IMR-90 (cell line): ENCODE results near the gene CD300LG. TPM values are rescaled to one million over a fixed set of nuclear protein-coding genes. Genes with fewer than 3 reads are reported as not detected.

Experiments used
- ATAC-seq: fragments of 200-7000 bp; cut with Tn5 transposase; 2 replicates; pipeline ENCODE4 v1.9.1; 2020; ENCODE audit warnings: low read depth, mild to moderate bottlenecking, moderate library complexity
- BruUV-seq: library from RNA; stranded (reverse); fragments of 400-500 nt; replicated peaks from 2 replicates; lab custom pipeline; 2021; lab: Mats Ljungman, UMichigan
- CTCF ChIA-PET: fragments of 300-600 bp; formaldehyde crosslinking; extraction: SDS; loops from one replicate; lab custom pipeline; 2021; ENCODE audit warnings: antibody characterized with exemption; lab: Yijun Ruan, JAX
- POLR2A ChIA-PET: fragments of 300-600 bp; sonication (Branson Sonifier 250); formaldehyde crosslinking; loops from one replicate; lab custom pipeline; 2022; ENCODE audit warnings: antibody characterized with exemption; ENCODE audit not compliant: unreplicated experiment; lab: Charles Lee
- DNase-seq: peaks from one replicate; pipeline ENCODE4 v3.0.0; 2013
- H2AFZ ChIP-seq: replicated peaks from 2 replicates; pipeline ENCODE3; 2013; ENCODE audit warnings: low read length, mild to moderate bottlenecking; ENCODE audit not compliant: poor library complexity
- H2AK5ac ChIP-seq: 2 replicates; pipeline ENCODE4 v1.6.1; 2013; ENCODE audit warnings: low read depth, low read length, inconsistent platforms
- H2AK9ac ChIP-seq: replicated peaks from 2 replicates; pipeline ENCODE3; 2013; ENCODE audit warnings: mild to moderate bottlenecking, low read depth, low read length, moderate library complexity; ENCODE audit not compliant: poor library complexity
- H2BK120ac ChIP-seq: 2 replicates; pipeline ENCODE4 v1.6.1; 2013; ENCODE audit warnings: low read depth, low read length, inconsistent platforms
- H2BK15ac ChIP-seq: 3 replicates; pipeline ENCODE4 v1.6.1; 2013; ENCODE audit warnings: low read depth, low read length, inconsistent platforms
- H2BK20ac ChIP-seq: 2 replicates; pipeline ENCODE4 v1.6.1; 2013; ENCODE audit warnings: low read depth, mild to moderate bottlenecking, inconsistent platforms, low read length, moderate library complexity
- H2BK5ac ChIP-seq: 2 replicates; pipeline ENCODE4 v1.6.1; 2013; ENCODE audit warnings: mild to moderate bottlenecking, low read depth, low read length, inconsistent platforms; ENCODE audit not compliant: poor library complexity, severe bottlenecking
- H3K14ac ChIP-seq: replicated peaks from 2 replicates; pipeline ENCODE4 v1.6.1; 2013; ENCODE audit warnings: low read depth, low read length, inconsistent platforms
- H3K18ac ChIP-seq: 2 replicates; pipeline ENCODE4 v1.6.1; 2013; ENCODE audit warnings: low read depth, low read length, control low read depth
- H3K23ac ChIP-seq: 2 replicates; pipeline ENCODE4 v1.6.1; 2013; ENCODE audit warnings: low read depth, low read length, inconsistent platforms
- H3K27ac ChIP-seq: 2 replicates; pipeline ENCODE4 v1.5.1; 2013; ENCODE audit warnings: mild to moderate bottlenecking, control low read depth, low read length; ENCODE audit not compliant: insufficient read depth
- H3K27me3 ChIP-seq: 2 replicates; pipeline ENCODE4 v1.6.1; 2013; ENCODE audit warnings: low read length; ENCODE audit not compliant: control insufficient read depth, insufficient read depth
- H3K36me3 ChIP-seq: 2 replicates; pipeline ENCODE4 v1.6.1; 2013; ENCODE audit warnings: low read length, mixed read lengths; ENCODE audit not compliant: control insufficient read depth, insufficient read depth
- H3K4ac ChIP-seq: 2 replicates; pipeline ENCODE4 v1.6.1; 2013; ENCODE audit warnings: low read depth, low read length, inconsistent platforms
- H3K4me1 ChIP-seq: 2 replicates; pipeline ENCODE4 v1.6.1; 2013; ENCODE audit warnings: low read length, mixed read lengths; ENCODE audit not compliant: control insufficient read depth, insufficient read depth
- H3K4me2 ChIP-seq: 2 replicates; pipeline ENCODE4 v1.6.1; 2013; ENCODE audit warnings: low read depth, mild to moderate bottlenecking, control low read depth, low read length, moderate library complexity
- H3K4me3 ChIP-seq: 2 replicates; pipeline ENCODE4 v1.5.1; 2013; ENCODE audit warnings: low read depth, mild to moderate bottlenecking, control low read depth, low read length, moderate library complexity; ENCODE audit not compliant: insufficient read depth
- H3K56ac ChIP-seq: 2 replicates; pipeline ENCODE4 v1.6.1; 2013; ENCODE audit warnings: low read length, inconsistent platforms; ENCODE audit not compliant: insufficient read depth; ENCODE audit errors: extremely low read depth
- H3K79me1 ChIP-seq, 2 experiments: 2 replicates each; pipeline ENCODE4 v1.6.1; 2013; ENCODE audit warnings: low read length in 2 of 2, inconsistent platforms in 1 of 2, low read depth in 1 of 2
- H3K9ac ChIP-seq: 2 replicates; pipeline ENCODE4 v1.6.1; 2013; ENCODE audit warnings: low read depth, low read length, control low read depth
- H3K9me1 ChIP-seq: 2 replicates; pipeline ENCODE4 v1.6.1; 2013; ENCODE audit warnings: low read length, inconsistent platforms; ENCODE audit not compliant: insufficient read depth
- H3K9me3 ChIP-seq: 2 replicates; pipeline ENCODE4 v1.6.1; 2013; ENCODE audit warnings: low read length; ENCODE audit not compliant: control insufficient read depth, insufficient read depth
- H4K20me1 ChIP-seq: 2 replicates; pipeline ENCODE4 v1.6.1; 2013; ENCODE audit warnings: low read length, inconsistent platforms; ENCODE audit not compliant: insufficient read depth
- H4K5ac ChIP-seq: 2 replicates; pipeline ENCODE4 v1.6.1; 2013; ENCODE audit warnings: mild to moderate bottlenecking, low read depth, low read length, control low read depth
- H4K8ac ChIP-seq, 2 experiments: 2 replicates each; pipeline ENCODE4 v1.6.1; 2013; ENCODE audit warnings: low read depth in 2 of 2, low read length in 2 of 2, control low read depth in 1 of 2, inconsistent platforms in 1 of 2
- H4K91ac ChIP-seq: 2 replicates; pipeline ENCODE4 v1.6.1; 2013; ENCODE audit warnings: low read depth, low read length, inconsistent platforms; ENCODE audit not compliant: insufficient read depth
- BHLHE40 ChIP-seq: fragments of 150-350 bp; IDR thresholded peaks from 2 replicates; pipeline ENCODE4 v1.6.1; 2016; ENCODE audit warnings: mild to moderate bottlenecking, low read depth, low read length
- CEBPB ChIP-seq: IDR thresholded peaks from 2 replicates; pipeline ENCODE4 v1.6.1; 2012; ENCODE audit warnings: low read depth, low read length, improper control_type of control experiment
- CHD1 ChIP-seq: IDR thresholded peaks from 2 replicates; pipeline ENCODE4 v1.6.1; 2012; ENCODE audit warnings: low read depth, low read length, improper control_type of control experiment
- FOS ChIP-seq: fragments of 150-350 bp; IDR thresholded peaks from 2 replicates; pipeline ENCODE4 v1.6.1; 2016; ENCODE audit warnings: low read depth, low read length
- MAFK ChIP-seq: IDR thresholded peaks from 2 replicates; pipeline ENCODE4 v1.6.1; 2012; ENCODE audit warnings: low read depth, low read length, improper control_type of control experiment
- MAZ ChIP-seq: IDR thresholded peaks from 2 replicates; pipeline ENCODE4 v1.6.1; 2012; ENCODE audit warnings: low read depth, mild to moderate bottlenecking, low read length, improper control_type of control experiment, moderate library complexity, borderline replicate concordance
- MXI1 ChIP-seq: IDR thresholded peaks from 2 replicates; pipeline ENCODE4 v1.6.1; 2012; ENCODE audit warnings: low read depth, mild to moderate bottlenecking, low read length, moderate library complexity, borderline replicate concordance
- NFE2L2 ChIP-seq: fragments of 150-350 bp; IDR thresholded peaks from 2 replicates; pipeline ENCODE4 v1.6.1; 2016; ENCODE audit warnings: low read depth, mild to moderate bottlenecking, low read length
- POLR2A ChIP-seq: IDR thresholded peaks from 2 replicates; pipeline ENCODE4 v1.6.1; 2012; ENCODE audit warnings: mild to moderate bottlenecking, low read depth, low read length
- RAD21 ChIP-seq: IDR thresholded peaks from 2 replicates; pipeline ENCODE4 v1.6.1; 2012; ENCODE audit warnings: low read length, improper control_type of control experiment
- RCOR1 ChIP-seq: IDR thresholded peaks from 2 replicates; pipeline ENCODE4 v1.6.1; 2012; ENCODE audit warnings: mild to moderate bottlenecking, low read length, improper control_type of control experiment; ENCODE audit not compliant: insufficient replicate concordance
- RFX5 ChIP-seq: IDR thresholded peaks from 2 replicates; pipeline ENCODE4 v1.8.0; 2012; ENCODE audit warnings: low read depth, mild to moderate bottlenecking, low read length, moderate library complexity
- SMC3 ChIP-seq: fragments of 150-350 bp; IDR thresholded peaks from 2 replicates; pipeline ENCODE4 v1.6.1; 2016; ENCODE audit warnings: low read depth, mild to moderate bottlenecking, antibody characterized with exemption, low read length, moderate library complexity
- WGBS, 2 experiments: methylation state at CpG; one replicate each; pipeline versions ENCODE4 v1.1.5 to v1.1.7; 2013; ENCODE audit warnings: missing lambda C conversion rate in 2 of 2; ENCODE audit not compliant: insufficient read length in 1 of 2; ENCODE audit errors: extremely low coverage in 2 of 2; 5-methylcytosine and 5-hydroxymethylcytosine counted together
- dilution Hi-C: fragments of 300-500 bp; cut with HindIII; formaldehyde crosslinking; loops from one replicate; pipeline ENCODE4 v1.14.3; 2018; ENCODE audit warnings: low sequenced_read_pairs; ENCODE audit not compliant: unreplicated experiment
- in situ Hi-C: fragments of 300-500 bp; cut with MboI; formaldehyde crosslinking; loops from 3 replicates; pipeline ENCODE4 v1.14.3; 2019; ENCODE audit warnings: low sequenced_read_pairs, inconsistent platforms, mixed read lengths
- intact Hi-C: fragments of 100-400 bp; cut with micrococcal nuclease; formaldehyde crosslinking; loops from 2 replicates; pipeline ENCODE4 v1.10.0; 2022
- polyA plus RNA-seq, 3 experiments: library from polyadenylated mRNA; depleted of rRNA; stranded (reverse); fragments of >200 nt; gene quantifications; 2 replicates each; pipeline ENCODE4 v1.2.3, GENCODE V29; 2012; ENCODE audit warnings: low replicate concordance in 1 of 3
- total RNA-seq: library from RNA; depleted of rRNA; stranded (reverse); fragments of >200 nt; gene quantifications from 2 replicates; pipeline ENCODE4 v1.2.3, GENCODE V29; 2012
- TF ChIP-seq, protein P1 (sequence below): fragments of 150-350 bp; IDR thresholded peaks from 2 replicates; pipeline ENCODE4 v1.6.1; 2017; ENCODE audit warnings: mild to moderate bottlenecking, antibody characterized with exemption, low read length, low read depth
- TF ChIP-seq, protein P2 (sequence below): conservative IDR thresholded peaks from 2 replicates; pipeline ENCODE4 v1.5.1; 2012; ENCODE audit warnings: mild to moderate bottlenecking, low read depth, low read length, improper control_type of control experiment
- TF ChIP-seq, protein P3 (sequence below): fragments of 150-350 bp; IDR thresholded peaks from 2 replicates; pipeline ENCODE4 v1.6.1; 2016; ENCODE audit warnings: low read depth, mild to moderate bottlenecking, low read length, moderate library complexity, borderline replicate concordance

The CD300LG gene
- total and polyA plus RNA-seq, 2 of the 4 experiments (the other 2 are of a cell fraction), result not detected

DNA sequence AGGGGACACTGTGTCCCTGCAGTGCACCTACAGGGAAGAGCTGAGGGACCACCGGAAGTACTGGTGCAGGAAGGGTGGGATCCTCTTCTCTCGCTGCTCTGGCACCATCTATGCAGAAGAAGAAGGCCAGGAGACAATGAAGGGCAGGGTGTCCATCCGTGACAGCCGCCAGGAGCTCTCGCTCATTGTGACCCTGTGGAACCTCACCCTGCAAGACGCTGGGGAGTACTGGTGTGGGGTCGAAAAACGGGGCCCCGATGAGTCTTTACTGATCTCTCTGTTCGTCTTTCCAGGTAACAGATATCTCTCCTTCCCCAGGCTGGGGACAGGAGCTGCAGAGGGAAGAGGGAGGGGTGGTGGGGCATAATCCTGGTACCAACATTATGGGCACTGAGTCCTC lies 1.6 kb downstream of the CD300LG start:
- Histone ChIP-seq H3K9me1 (no peaks in the 10 kb centered on the region), H3K27ac (no peak overlapping the region), H2AFZ (no peak overlapping the region), H3K23ac (no peak overlapping the region), H3K14ac (no peak overlapping the region), H3K4me3 (no peak overlapping the region), H2BK15ac (no peak overlapping the region), H2BK5ac (no peak overlapping the region), H4K91ac (no peak overlapping the region), H2BK20ac (no peak overlapping the region), H4K5ac (no peak overlapping the region), H3K56ac (no peak overlapping the region), H3K4me2 (no peak overlapping the region), H3K4ac (no peak overlapping the region), H3K36me3 (no peaks in the 10 kb centered on the region), H3K4me1 (no peaks in the 10 kb centered on the region), H2AK9ac (no peak overlapping the region), H2BK120ac (no peak overlapping the region), H3K18ac (no peak overlapping the region), H3K79me1 (no peaks in the 10 kb centered on the region), H2AK5ac (no peak overlapping the region), H3K27me3 (peaks cover 40% of the 10 kb centered on the region), H3K9ac (no peak overlapping the region), H4K20me1 (no peaks in the 10 kb centered on the region), H3K9me3 (no peaks in the 10 kb centered on the region), H4K8ac (no peak overlapping the region)
- TF ChIP-seq MAFK (no peak), CEBPB (no peak), MAZ (no peak), RFX5 (no peak), SMC3 (no peak), RCOR1 (no peak), FOS (no peak), BHLHE40 (no peak), POLR2A (no peak), CHD1 (no peak), RAD21 (no peak), MXI1 (no peak), NFE2L2 (no peak)
- TF ChIP-seq, protein P1, sequence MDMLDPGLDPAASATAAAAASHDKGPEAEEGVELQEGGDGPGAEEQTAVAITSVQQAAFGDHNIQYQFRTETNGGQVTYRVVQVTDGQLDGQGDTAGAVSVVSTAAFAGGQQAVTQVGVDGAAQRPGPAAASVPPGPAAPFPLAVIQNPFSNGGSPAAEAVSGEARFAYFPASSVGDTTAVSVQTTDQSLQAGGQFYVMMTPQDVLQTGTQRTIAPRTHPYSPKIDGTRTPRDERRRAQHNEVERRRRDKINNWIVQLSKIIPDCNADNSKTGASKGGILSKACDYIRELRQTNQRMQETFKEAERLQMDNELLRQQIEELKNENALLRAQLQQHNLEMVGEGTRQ, result no peak
- TF ChIP-seq, protein P2, sequence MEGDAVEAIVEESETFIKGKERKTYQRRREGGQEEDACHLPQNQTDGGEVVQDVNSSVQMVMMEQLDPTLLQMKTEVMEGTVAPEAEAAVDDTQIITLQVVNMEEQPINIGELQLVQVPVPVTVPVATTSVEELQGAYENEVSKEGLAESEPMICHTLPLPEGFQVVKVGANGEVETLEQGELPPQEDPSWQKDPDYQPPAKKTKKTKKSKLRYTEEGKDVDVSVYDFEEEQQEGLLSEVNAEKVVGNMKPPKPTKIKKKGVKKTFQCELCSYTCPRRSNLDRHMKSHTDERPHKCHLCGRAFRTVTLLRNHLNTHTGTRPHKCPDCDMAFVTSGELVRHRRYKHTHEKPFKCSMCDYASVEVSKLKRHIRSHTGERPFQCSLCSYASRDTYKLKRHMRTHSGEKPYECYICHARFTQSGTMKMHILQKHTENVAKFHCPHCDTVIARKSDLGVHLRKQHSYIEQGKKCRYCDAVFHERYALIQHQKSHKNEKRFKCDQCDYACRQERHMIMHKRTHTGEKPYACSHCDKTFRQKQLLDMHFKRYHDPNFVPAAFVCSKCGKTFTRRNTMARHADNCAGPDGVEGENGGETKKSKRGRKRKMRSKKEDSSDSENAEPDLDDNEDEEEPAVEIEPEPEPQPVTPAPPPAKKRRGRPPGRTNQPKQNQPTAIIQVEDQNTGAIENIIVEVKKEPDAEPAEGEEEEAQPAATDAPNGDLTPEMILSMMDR, result no peak
- TF ChIP-seq, protein P3, sequence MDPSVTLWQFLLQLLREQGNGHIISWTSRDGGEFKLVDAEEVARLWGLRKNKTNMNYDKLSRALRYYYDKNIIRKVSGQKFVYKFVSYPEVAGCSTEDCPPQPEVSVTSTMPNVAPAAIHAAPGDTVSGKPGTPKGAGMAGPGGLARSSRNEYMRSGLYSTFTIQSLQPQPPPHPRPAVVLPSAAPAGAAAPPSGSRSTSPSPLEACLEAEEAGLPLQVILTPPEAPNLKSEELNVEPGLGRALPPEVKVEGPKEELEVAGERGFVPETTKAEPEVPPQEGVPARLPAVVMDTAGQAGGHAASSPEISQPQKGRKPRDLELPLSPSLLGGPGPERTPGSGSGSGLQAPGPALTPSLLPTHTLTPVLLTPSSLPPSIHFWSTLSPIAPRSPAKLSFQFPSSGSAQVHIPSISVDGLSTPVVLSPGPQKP, result no peak
- intact Hi-C loops (loop anchor here (1.0 to 5.0 kb wide), 3 partner anchors 25 to 86 kb away; partner anchors contain the start of gene CFAP97D1), dilution Hi-C loops (no loop called here), in situ Hi-C loops (no loop called here)
- CTCF ChIA-PET, result no interaction called here
- ATAC-seq, result no peak
- WGBS, 2 experiments, result 77% methylated on average over 2 of the region's 10 CpGs; no CpG with 5 or more reads in 1 of the 2 experiments
- BruUV-seq, result no TSS peak
- POLR2A ChIA-PET, result no interaction called here
- no peak for DNase-seq
